T-helper 9 cell (primary cell): Measurements from ENCODE around the gene LMF2.

ENCODE experiments used
- DNase-seq: peaks from one replicate; pipeline ENCODE4 v3.0.0-alpha.2; 2020

The LMF2 gene

GRCh38 chr22:50481045-50481439, 26.5 kb downstream of the LMF2 start:
- DNase-seq = no peak

- DNase-seq = no peak
These were observed 27.8 kb downstream of the LMF2 start for GRCh38 chr22:50479721-50480120.

GRCh38 chr22:50477923-50478322, 29.6 kb downstream of the LMF2 start:
- DNase-seq = no peak

- DNase-seq = no peak
These were observed 30.6 kb downstream of the LMF2 start for GRCh38 chr22:50476868-50477267.

GRCh38 chr22:50475652-50476002, 31.9 kb downstream of the LMF2 start:
- DNase-seq = no peak

- DNase-seq = peak; percentile 82
These were observed 32.5 kb downstream of the LMF2 start, which contains the start of gene SBF1 for GRCh38 chr22:50474710-50475651. Gene SBF1 (minus strand): TSS chr22:50475035. CDS start chr22:50474840, 195 bp downstream.

GRCh38 chr22:50473855-50474671, 33.4 kb downstream of the LMF2 start:
- no peak for DNase-seq

- DNase-seq = peak; percentile 32
These were observed 34.4 kb downstream of the LMF2 start for GRCh38 chr22:50473088-50473487.

- DNase-seq = no peak
These were observed 35.5 kb downstream of the LMF2 start for GRCh38 chr22:50471962-50472361.

GRCh38 chr22:50471197-50471847, 36.2 kb downstream of the LMF2 start:
- DNase-seq = no peak

GRCh38 chr22:50470491-50470890, 37.0 kb downstream of the LMF2 start:
- DNase-seq = no peak

- peak; percentile 96 for DNase-seq
These were observed 37.9 kb downstream of the LMF2 start for GRCh38 chr22:50469377-50470305.

GRCh38 chr22:50468626-50469025, 38.9 kb downstream of the LMF2 start:
- no peak for DNase-seq

GRCh38 chr22:50467773-50468440, 39.6 kb downstream of the LMF2 start:
- DNase-seq = no peak

GRCh38 chr22:50467341-50467740, 40.2 kb downstream of the LMF2 start:
- DNase-seq = no peak

GRCh38 chr22:50465066-50465930, 42.2 kb downstream of the LMF2 start:
- DNase-seq = no peak

- DNase-seq = no peak
These were observed 43.1 kb downstream of the LMF2 start for GRCh38 chr22:50464451-50464850.

GRCh38 chr22:50463188-50463900, 44.2 kb downstream of the LMF2 start:
- no peak for DNase-seq

- DNase-seq = no peak
These were observed 45.4 kb downstream of the LMF2 start for GRCh38 chr22:50461979-50462540.
